HEK293 (cell line): ENCODE data around the gene HTR4.

Source experiments
- CTCF ChIA-PET: fragments of 350-600 bp; formaldehyde crosslinking; extraction: SDS; loops from one replicate; lab custom pipeline; 2021; ENCODE audit warnings: antibody characterized with exemption; lab: Yijun Ruan, JAX
- POLR2A ChIA-PET: fragments of 300-600 bp; formaldehyde crosslinking; extraction: SDS; loops from one replicate; lab custom pipeline; 2020; ENCODE audit warnings: antibody characterized with exemption, inconsistent platforms; lab: Yijun Ruan, JAX
- H3K27ac ChIP-seq: fragments of 200-500 bp; sonication (Bioruptor generic); 2 replicates; pipeline ENCODE4 v1.5.1; 2014; ENCODE audit warnings: low read depth, low read length, control low read depth, inconsistent platforms; ENCODE audit errors: extremely low read depth
- H3K36me3 ChIP-seq, 2 experiments: fragments of 200-500 bp in 1 of 2; sonication (Bioruptor generic) in 1 of 2; 1 replicate in 1 of 2; 2 replicates in 1 of 2; pipeline ENCODE4 v1.5.1; 2014 to 2017; ENCODE audit warnings: inconsistent platforms in 2 of 2, low read length in 2 of 2; ENCODE audit not compliant: control insufficient read depth in 2 of 2, insufficient read depth in 1 of 2
- H3K4me1 ChIP-seq: fragments of 200-500 bp; sonication (Bioruptor generic); 2 replicates; pipeline ENCODE4 v1.5.1; 2014; ENCODE audit warnings: mild to moderate bottlenecking, low read length, inconsistent platforms; ENCODE audit not compliant: control insufficient read depth, insufficient read depth
- H3K4me3 ChIP-seq: 2 replicates; pipeline ENCODE4 v1.5.1; 2011; ENCODE audit warnings: low read depth, mild to moderate bottlenecking, control low read depth, low read length, moderate library complexity
- H3K9me3 ChIP-seq: fragments of 200-500 bp; sonication (Bioruptor generic); 2 replicates; pipeline ENCODE4 v1.5.1; 2014; ENCODE audit warnings: low read depth, low read length, inconsistent platforms; ENCODE audit not compliant: control insufficient read depth, insufficient read depth
- AEBP2 ChIP-seq: fragments of 450-650 bp; formaldehyde crosslinking; IDR thresholded peaks from 2 replicates; pipeline ENCODE4 v1.5.1; 2016; ENCODE audit warnings: missing biosample characterization, missing genetic modification characterization, borderline replicate concordance
- BCL11B ChIP-seq: fragments of 450-650 bp; formaldehyde crosslinking; IDR thresholded peaks from 2 replicates; pipeline ENCODE4 v1.5.1; 2016; ENCODE audit warnings: low read depth, missing biosample characterization, missing genetic modification characterization
- GLI4 ChIP-seq: fragments of 450-650 bp; formaldehyde crosslinking; IDR thresholded peaks from 2 replicates; pipeline ENCODE4 v1.5.1; 2016; ENCODE audit warnings: missing biosample characterization, missing genetic modification characterization
- HOXC10 ChIP-seq: sonication (generic); formaldehyde crosslinking; IDR thresholded peaks from 2 replicates; pipeline ENCODE4 v1.8.1; 2023; ENCODE audit warnings: mild to moderate bottlenecking, missing genetic modification reagents
- HOXD13 ChIP-seq: sonication (generic); formaldehyde crosslinking; IDR thresholded peaks from 2 replicates; pipeline ENCODE4 v1.8.0; 2022; ENCODE audit warnings: missing genetic modification reagents, borderline replicate concordance
- PBX3 ChIP-seq: sonication (generic); formaldehyde crosslinking; IDR thresholded peaks from 2 replicates; pipeline ENCODE4 v1.8.1; 2022; ENCODE audit warnings: mild to moderate bottlenecking, moderate library complexity, missing genetic modification reagents
- PRDM1 ChIP-seq: fragments of 450-650 bp; formaldehyde crosslinking; IDR thresholded peaks from 2 replicates; pipeline ENCODE4; 2016; ENCODE audit warnings: missing biosample characterization, missing genetic modification characterization
- SP3 ChIP-seq: fragments of 450-650 bp; formaldehyde crosslinking; IDR thresholded peaks from 2 replicates; pipeline ENCODE4 v1.5.1; 2016; ENCODE audit warnings: missing biosample characterization, missing genetic modification characterization
- SP7 ChIP-seq: fragments of 450-650 bp; formaldehyde crosslinking; IDR thresholded peaks from 2 replicates; pipeline ENCODE4 v1.5.1; 2016; ENCODE audit warnings: missing biosample characterization, missing genetic modification characterization
- ZNF121 ChIP-seq: fragments of 450-650 bp; formaldehyde crosslinking; IDR thresholded peaks from 2 replicates; pipeline ENCODE4 v1.5.1; 2016; ENCODE audit warnings: missing biosample characterization, missing genetic modification characterization
- ZNF518A ChIP-seq: fragments of 450-650 bp; formaldehyde crosslinking; conservative IDR thresholded peaks from 2 replicates; pipeline ENCODE4 v1.5.1; 2016; ENCODE audit warnings: low read depth, missing biosample characterization, missing genetic modification characterization
- ZNF548 ChIP-seq: fragments of 450-650 bp; formaldehyde crosslinking; IDR thresholded peaks from 2 replicates; pipeline ENCODE4 v1.5.1; 2016; ENCODE audit warnings: missing biosample characterization, missing genetic modification characterization
- ZNF610 ChIP-seq: fragments of 450-650 bp; formaldehyde crosslinking; IDR thresholded peaks from 2 replicates; pipeline ENCODE4 v1.5.1; 2016; ENCODE audit warnings: missing biosample characterization, missing genetic modification characterization, borderline replicate concordance
- ZNF658 ChIP-seq: fragments of 450-650 bp; formaldehyde crosslinking; IDR thresholded peaks from 2 replicates; pipeline ENCODE4; 2016; ENCODE audit warnings: missing biosample characterization, missing genetic modification characterization
- ZNF785 ChIP-seq: fragments of 450-650 bp; formaldehyde crosslinking; IDR thresholded peaks from 2 replicates; pipeline ENCODE4 v1.5.1; 2016; ENCODE audit warnings: missing biosample characterization, missing genetic modification characterization
- ZNF830 ChIP-seq: fragments of 450-650 bp; IDR thresholded peaks from 2 replicates; pipeline ENCODE4 v1.5.0; 2018; ENCODE audit warnings: missing biosample characterization, missing genetic modification characterization, low read depth, mild to moderate bottlenecking, moderate library complexity
- ZSCAN23 ChIP-seq: fragments of 450-650 bp; formaldehyde crosslinking; IDR thresholded peaks from 2 replicates; pipeline ENCODE4 v1.5.1; 2016; ENCODE audit warnings: missing biosample characterization, missing genetic modification characterization
- TF ChIP-seq, protein P1 (sequence below): fragments of 450-650 bp; formaldehyde crosslinking; IDR thresholded peaks from 2 replicates; pipeline ENCODE4 v1.5.1; 2016; ENCODE audit warnings: missing biosample characterization, missing genetic modification characterization
- TF ChIP-seq, protein P2 (sequence below): fragments of 450-650 bp; formaldehyde crosslinking; IDR thresholded peaks from 2 replicates; pipeline ENCODE4 v1.5.1; 2016; ENCODE audit warnings: missing biosample characterization, missing genetic modification characterization
- TF ChIP-seq, protein P3 (sequence below): fragments of 450-650 bp; formaldehyde crosslinking; optimal IDR thresholded peaks from 2 replicates; pipeline ENCODE3; 2016; ENCODE audit warnings: missing biosample characterization, mild to moderate bottlenecking, missing genetic modification characterization

Gene HTR4

GRCh38 chr5:148574167-148574566 is 80.2 kb downstream of the HTR4 start:
- Histone ChIP-seq H3K4me3 (no peak overlapping the region), H3K9me3 (no peaks in the 10 kb centered on the region), H3K36me3 (no peaks in the 10 kb centered on the region), H3K4me1 (no peaks in the 10 kb centered on the region)
- TF ChIP-seq ZNF121 (tag by site-specific recombination) (no peak), AEBP2 (no peak), ZNF830 (no peak), GLI4 (no peak), PRDM1 (no peak), ZSCAN23 (tag by site-specific recombination) (no peak), ZNF518A (tag by site-specific recombination) (no peak), SP7 (tag by site-specific recombination) (no peak), HOXD13 (CRISPR knock-in tag) (no peak), PBX3 (CRISPR knock-in tag) (no peak), ZNF785 (tag by site-specific recombination) (no peak), SP3 (tag by site-specific recombination) (no peak), ZNF548 (tag by site-specific recombination) (no peak), ZNF658 (tag by site-specific recombination) (no peak), ZNF610 (tag by site-specific recombination) (no peak), BCL11B (tag by site-specific recombination) (no peak), HOXC10 (no peak)
- TF ChIP-seq, protein P1, sequence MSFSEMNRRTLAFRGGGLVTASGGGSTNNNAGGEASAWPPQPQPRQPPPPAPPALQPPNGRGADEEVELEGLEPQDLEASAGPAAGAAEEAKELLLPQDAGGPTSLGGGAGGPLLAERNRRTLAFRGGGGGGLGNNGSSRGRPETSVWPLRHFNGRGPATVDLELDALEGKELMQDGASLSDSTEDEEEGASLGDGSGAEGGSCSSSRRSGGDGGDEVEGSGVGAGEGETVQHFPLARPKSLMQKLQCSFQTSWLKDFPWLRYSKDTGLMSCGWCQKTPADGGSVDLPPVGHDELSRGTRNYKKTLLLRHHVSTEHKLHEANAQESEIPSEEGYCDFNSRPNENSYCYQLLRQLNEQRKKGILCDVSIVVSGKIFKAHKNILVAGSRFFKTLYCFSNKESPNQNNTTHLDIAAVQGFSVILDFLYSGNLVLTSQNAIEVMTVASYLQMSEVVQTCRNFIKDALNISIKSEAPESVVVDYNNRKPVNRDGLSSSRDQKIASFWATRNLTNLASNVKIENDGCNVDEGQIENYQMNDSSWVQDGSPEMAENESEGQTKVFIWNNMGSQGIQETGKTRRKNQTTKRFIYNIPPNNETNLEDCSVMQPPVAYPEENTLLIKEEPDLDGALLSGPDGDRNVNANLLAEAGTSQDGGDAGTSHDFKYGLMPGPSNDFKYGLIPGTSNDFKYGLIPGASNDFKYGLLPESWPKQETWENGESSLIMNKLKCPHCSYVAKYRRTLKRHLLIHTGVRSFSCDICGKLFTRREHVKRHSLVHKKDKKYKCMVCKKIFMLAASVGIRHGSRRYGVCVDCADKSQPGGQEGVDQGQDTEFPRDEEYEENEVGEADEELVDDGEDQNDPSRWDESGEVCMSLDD (tag by site-specific recombination) = no peak
- TF ChIP-seq, protein P2, sequence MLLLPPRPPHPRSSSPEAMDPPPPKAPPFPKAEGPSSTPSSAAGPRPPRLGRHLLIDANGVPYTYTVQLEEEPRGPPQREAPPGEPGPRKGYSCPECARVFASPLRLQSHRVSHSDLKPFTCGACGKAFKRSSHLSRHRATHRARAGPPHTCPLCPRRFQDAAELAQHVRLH (tag by site-specific recombination) = no peak
- TF ChIP-seq, protein P3, sequence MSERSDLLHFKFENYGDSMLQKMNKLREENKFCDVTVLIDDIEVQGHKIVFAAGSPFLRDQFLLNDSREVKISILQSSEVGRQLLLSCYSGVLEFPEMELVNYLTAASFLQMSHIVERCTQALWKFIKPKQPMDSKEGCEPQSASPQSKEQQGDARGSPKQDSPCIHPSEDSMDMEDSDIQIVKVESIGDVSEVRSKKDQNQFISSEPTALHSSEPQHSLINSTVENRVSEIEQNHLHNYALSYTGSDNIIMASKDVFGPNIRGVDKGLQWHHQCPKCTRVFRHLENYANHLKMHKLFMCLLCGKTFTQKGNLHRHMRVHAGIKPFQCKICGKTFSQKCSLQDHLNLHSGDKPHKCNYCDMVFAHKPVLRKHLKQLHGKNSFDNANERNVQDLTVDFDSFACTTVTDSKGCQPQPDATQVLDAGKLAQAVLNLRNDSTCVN = no peak
- TF ChIP-seq, all 188 proteins: peak for 0
- no peak overlapping the region for H3K27ac ChIP-seq
- ChIA-PET POLR2A (no interaction called here), CTCF (no interaction called here)
